MCF 10A (cell line): Measurements from ENCODE around the gene MPDZ. TPM values are rescaled to one million over a fixed set of nuclear protein-coding genes. Genes with fewer than 3 reads are reported as not detected.

Experiments
- BruUV-seq: library from RNA; stranded (reverse); fragments of 400-500 nt; replicated peaks from 2 replicates; lab custom pipeline; 2021; lab: Mats Ljungman, UMichigan
- CTCF ChIA-PET: fragments of 300-600 bp; sonication (Branson Sonifier 250); formaldehyde crosslinking; extraction: SDS; loops from one replicate; lab custom pipeline; 2021; ENCODE audit warnings: antibody characterized with exemption, inconsistent platforms; lab: Yijun Ruan, JAX
- POLR2A ChIA-PET: fragments of 300-600, 350-650 bp; sonication (Branson Sonifier 250); formaldehyde crosslinking; extraction: SDS; loops from one replicate; lab custom pipeline; 2020; ENCODE audit warnings: antibody characterized with exemption, inconsistent platforms; lab: Yijun Ruan, JAX
- DNase-seq: peaks from one replicate; pipeline ENCODE4 v3.0.0-alpha.2; 2018; ENCODE audit not compliant: unreplicated experiment
- H3K27ac Mint-ChIP-seq: one replicate; pipeline ENCODE4 v1.8.0; 2022; ENCODE audit warnings: mild to moderate bottlenecking, low read depth, mixed read lengths; ENCODE audit not compliant: unreplicated experiment
- H3K27me3 Mint-ChIP-seq: one replicate; pipeline ENCODE4 v1.8.0; 2022; ENCODE audit warnings: mixed read lengths; ENCODE audit not compliant: insufficient read depth, unreplicated experiment
- H3K36me3 Mint-ChIP-seq: one replicate; pipeline ENCODE4 v1.8.0; 2022; ENCODE audit warnings: mild to moderate bottlenecking, moderate library complexity, mixed read lengths; ENCODE audit not compliant: insufficient read depth, unreplicated experiment
- H3K4me1 Mint-ChIP-seq: one replicate; pipeline ENCODE4 v1.8.0; 2022; ENCODE audit warnings: mixed read lengths; ENCODE audit not compliant: insufficient read depth, unreplicated experiment
- H3K4me3 Mint-ChIP-seq: one replicate; pipeline ENCODE4 v1.8.0; 2022; ENCODE audit warnings: mild to moderate bottlenecking, moderate library complexity, mixed read lengths; ENCODE audit not compliant: unreplicated experiment
- H3K9me3 Mint-ChIP-seq: one replicate; pipeline ENCODE4 v1.8.0; 2022; ENCODE audit warnings: mixed read lengths; ENCODE audit not compliant: unreplicated experiment
- CTCF ChIP-seq: fragments of 200-600 bp; IDR thresholded peaks from one replicate; pipeline ENCODE4 v1.8.0; 2022; ENCODE audit warnings: antibody characterized with exemption, mild to moderate bottlenecking; ENCODE audit not compliant: unreplicated experiment
- intact Hi-C: fragments of 100-400 bp; cut with micrococcal nuclease; formaldehyde crosslinking; loops from 2 replicates; pipeline ENCODE4 v1.14.1; 2022
- total RNA-seq: library from RNA; stranded (reverse); gene quantifications from 2 replicates; pipeline ENCODE4 v1.2.3, GENCODE V29; 2022

MPDZ gene
- total RNA-seq, 1 experiment from 2014 or later: 8.8 TPM

GRCh38 chr9:13263511-13263910 is 16.0 kb downstream of the MPDZ start:
- H3K36me3 Mint-ChIP-seq: no peaks in the 10 kb centered on the region
- peaks cover 22% of the 10 kb centered on the region for H3K4me1 Mint-ChIP-seq
- intact Hi-C loops: no loop called here
- DNase-seq: no peak
- CTCF ChIA-PET: interaction anchor here (0.6 kb wide), 1 partner anchor 1480 kb away, joined by 3 read pairs; no protein-coding TSS in a partner anchor
- no peak for TF ChIP-seq CTCF
- H3K9me3 Mint-ChIP-seq: no peaks in the 10 kb centered on the region
- BruUV-seq: no TSS peak
- H3K27me3 Mint-ChIP-seq: no peaks in the 10 kb centered on the region
- no peak overlapping the region for H3K4me3 Mint-ChIP-seq
- POLR2A ChIA-PET: no interaction called here
- no peak overlapping the region for H3K27ac Mint-ChIP-seq

GRCh38 chr9:13252852-13253251 is 26.6 kb downstream of the MPDZ start:
- no peaks in the 10 kb centered on the region for H3K9me3 Mint-ChIP-seq
- ChIA-PET CTCF (interaction anchor here (1.1 to 1.2 kb wide), 2 partner anchors 115 to 218 kb away, joined by 3 read pairs; no protein-coding TSS in a partner anchor), POLR2A (interaction anchor here (1.4 kb wide), 1 partner anchor 14 kb away, joined by 5 read pairs; no protein-coding TSS in a partner anchor)
- no peak for TF ChIP-seq CTCF
- no peaks in the 10 kb centered on the region for H3K36me3 Mint-ChIP-seq
- no peak overlapping the region for H3K27ac Mint-ChIP-seq
- no peaks in the 10 kb centered on the region for H3K4me1 Mint-ChIP-seq
- no peak overlapping the region for H3K4me3 Mint-ChIP-seq
- no peak for DNase-seq
- no TSS peak for BruUV-seq
- H3K27me3 Mint-ChIP-seq: no peaks in the 10 kb centered on the region
- intact Hi-C loops: no loop called here

DNA sequence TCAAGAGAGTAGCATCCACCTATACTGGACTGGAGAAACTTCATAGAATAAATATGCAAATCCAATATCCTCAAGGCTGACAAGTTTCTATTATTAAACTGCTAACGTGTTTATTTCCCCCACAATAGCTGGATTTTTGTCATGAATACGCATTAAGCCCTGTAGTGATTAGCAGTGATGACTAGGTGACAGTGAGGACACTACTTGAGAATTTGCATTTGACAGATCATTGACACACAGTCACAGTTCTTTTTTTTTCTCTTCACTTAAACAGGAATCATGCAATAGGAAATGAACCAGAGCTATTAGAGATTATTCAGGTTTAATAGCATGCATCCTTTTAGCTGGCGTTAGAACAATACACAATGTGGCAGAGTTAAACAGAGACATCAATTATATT is 35.3 kb downstream of the MPDZ start:
- Mint-ChIP-seq H3K4me1 (no peaks in the 10 kb centered on the region), H3K9me3 (no peaks in the 10 kb centered on the region), H3K27me3 (no peaks in the 10 kb centered on the region), H3K27ac (no peak overlapping the region), H3K4me3 (no peak overlapping the region), H3K36me3 (peaks cover 6% of the 10 kb centered on the region)
- intact Hi-C loops: no loop called here
- ChIA-PET POLR2A (no interaction called here), CTCF (interaction anchor here (0.7 kb wide), 1 partner anchor 51 kb away, joined by 3 read pairs; no protein-coding TSS in a partner anchor)
- BruUV-seq: no TSS peak
- no peak for TF ChIP-seq CTCF
- DNase-seq: no peak

- no peak for DNase-seq
- Mint-ChIP-seq H3K27ac (no peak overlapping the region), H3K4me1 (no peaks in the 10 kb centered on the region), H3K4me3 (no peak overlapping the region), H3K9me3 (no peaks in the 10 kb centered on the region), H3K27me3 (no peaks in the 10 kb centered on the region), H3K36me3 (no peaks in the 10 kb centered on the region)
- ChIA-PET CTCF (no interaction called here), POLR2A (no interaction called here)
- intact Hi-C loops: no loop called here
- TF ChIP-seq CTCF: no peak
- no TSS peak for BruUV-seq
Observed at GRCh38 chr9:13241283-13241682, 38.2 kb downstream of the MPDZ start.
